HG02763 (cell line): Measurements from ENCODE around the gene COL4A1.

ENCODE experiments used
- ATAC-seq: cut with Tn5 transposase; IDR thresholded peaks from one replicate; pipeline ENCODE4 v1.9.1; 2021; ENCODE audit warnings: mild to moderate bottlenecking, moderate library complexity; ENCODE audit not compliant: unreplicated experiment

The COL4A1 gene

GRCh38 chr13:110103026-110103425 is 203.9 kb downstream of the COL4A1 start:
- ATAC-seq = no peak

DNA sequence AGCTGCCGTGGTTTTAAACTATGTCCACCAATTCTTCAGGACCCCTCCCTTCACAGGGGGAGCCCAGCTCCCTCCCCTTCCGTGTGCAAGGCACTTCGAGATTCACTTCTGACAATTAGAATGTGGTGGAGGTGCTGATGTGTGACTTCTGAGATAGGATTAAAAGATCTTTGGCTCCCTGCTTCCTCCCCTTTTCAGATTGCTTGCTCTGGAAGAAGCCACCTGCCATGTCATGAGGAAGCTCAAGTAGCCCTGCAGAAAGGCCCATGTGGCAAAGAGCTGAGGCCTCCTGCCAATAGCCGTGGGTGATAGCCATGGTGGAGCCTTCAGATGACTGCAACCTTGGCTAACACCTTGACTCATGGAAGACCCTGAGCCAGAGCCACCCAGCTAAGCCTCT is 204.9 kb downstream of the COL4A1 start:
- ATAC-seq = no peak

DNA sequence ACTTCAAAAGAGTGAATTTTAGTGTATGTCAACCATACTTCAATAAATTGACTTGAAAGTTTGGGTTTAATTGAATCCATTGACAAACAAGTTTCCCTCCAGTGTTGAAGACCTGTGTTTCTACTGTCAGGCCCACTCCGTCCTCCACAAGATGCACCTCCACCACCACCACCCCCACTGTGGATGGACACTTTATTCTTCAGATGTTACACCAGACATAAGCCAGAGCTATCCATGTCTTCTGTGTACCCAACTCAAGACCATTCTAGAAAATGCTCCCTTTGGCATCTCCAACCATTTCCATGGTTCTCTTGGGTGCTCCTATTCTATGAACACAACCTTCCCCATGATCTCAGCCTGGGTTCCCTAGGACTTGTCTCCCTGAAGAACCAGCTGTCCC is 207.0 kb downstream of the COL4A1 start:
- no peak for ATAC-seq
